Measurements from ENCODE around the gene PRKAA2.

PRKAA2 gene

DNA sequence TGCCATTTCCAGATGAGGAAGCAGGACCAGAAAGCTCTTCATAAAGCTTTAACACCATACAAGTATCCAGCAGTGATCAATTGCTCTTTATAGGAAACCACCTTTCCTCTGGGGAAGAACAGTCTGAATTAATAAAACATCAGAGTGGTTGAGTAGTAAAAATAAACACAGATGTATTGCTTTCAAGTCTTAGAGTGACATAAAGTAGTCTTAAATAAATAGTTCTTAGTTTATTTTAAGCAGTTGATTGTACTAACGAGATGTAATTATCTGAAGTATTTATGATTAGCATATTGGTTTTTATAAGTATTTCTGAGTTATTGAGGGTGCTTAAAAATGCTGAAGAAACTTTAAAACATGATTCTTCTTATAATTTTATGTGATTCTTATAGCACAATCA is 67.0 kb downstream of the PRKAA2 start:
- no peak for FAIRE-seq
- DNase-seq (ENCODE audit: insufficient read length, low spot score): no peak
- no peak for TF ChIP-seq CTCF (IDR thresholded peaks at IDR 0.05; ENCODE audit: insufficient read depth, missing control alignments)

GRCh38 chr1:56713112-56713511 is 68.0 kb downstream of the PRKAA2 start:
- no peak for DNase-seq (ENCODE audit: insufficient read length, low spot score)
- no peak for FAIRE-seq
- no peak for TF ChIP-seq CTCF (IDR thresholded peaks at IDR 0.05; ENCODE audit: insufficient read depth, missing control alignments)

DNA sequence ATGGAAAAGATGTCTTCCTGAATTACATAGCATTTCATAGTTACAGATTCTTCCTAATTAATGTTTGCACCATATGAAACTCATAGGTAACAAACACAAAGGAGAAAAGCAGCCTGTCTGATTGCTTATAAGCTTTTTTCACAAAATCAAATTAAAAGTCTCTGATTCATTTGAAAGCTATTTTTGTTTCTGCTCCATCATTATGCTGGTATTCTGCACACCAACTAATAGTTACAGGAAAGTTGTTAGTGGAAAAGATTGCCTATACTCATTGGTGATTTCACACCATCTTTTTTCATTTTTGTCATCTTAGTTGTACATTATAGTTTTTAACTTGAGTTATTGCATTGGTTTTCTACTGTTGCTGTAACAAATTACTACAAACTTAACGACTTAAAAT is 70.0 kb downstream of the PRKAA2 start:
- no peak for FAIRE-seq
- no peak for DNase-seq (ENCODE audit: insufficient read length, low spot score)
- TF ChIP-seq CTCF (IDR thresholded peaks at IDR 0.05; ENCODE audit: insufficient read depth, missing control alignments): no peak

- FAIRE-seq (no peak), DNase-seq (ENCODE audit: insufficient read length, low spot score) (no peak)
- TF ChIP-seq CTCF (IDR thresholded peaks at IDR 0.05; ENCODE audit: insufficient read depth, missing control alignments): no peak
Measured at GRCh38 chr1:56719171-56719570, 74.1 kb downstream of the PRKAA2 start.

DNA sequence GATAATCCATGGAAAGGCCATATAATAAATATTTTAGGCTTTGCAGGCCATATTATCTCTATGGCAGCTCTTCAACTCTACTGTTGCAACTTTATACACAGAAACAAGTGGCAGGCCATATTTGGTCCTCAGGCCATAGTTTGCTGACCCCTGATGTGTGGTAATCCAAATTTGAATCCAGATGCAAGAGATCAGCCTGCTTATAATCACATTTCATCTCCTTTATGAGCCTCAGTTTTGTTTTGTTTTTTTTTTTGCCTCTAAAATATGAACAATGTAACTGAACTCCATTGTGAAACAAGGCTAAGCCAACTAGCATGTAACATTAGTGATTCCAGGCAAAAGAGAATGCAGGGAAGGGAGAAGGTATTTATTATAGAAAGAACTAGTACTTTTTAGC is 81.6 kb downstream of the PRKAA2 start:
- TF ChIP-seq CTCF (IDR thresholded peaks at IDR 0.05; ENCODE audit: insufficient read depth, missing control alignments): no peak
- no peak for FAIRE-seq
- no peak for DNase-seq (ENCODE audit: insufficient read length, low spot score)

DNA sequence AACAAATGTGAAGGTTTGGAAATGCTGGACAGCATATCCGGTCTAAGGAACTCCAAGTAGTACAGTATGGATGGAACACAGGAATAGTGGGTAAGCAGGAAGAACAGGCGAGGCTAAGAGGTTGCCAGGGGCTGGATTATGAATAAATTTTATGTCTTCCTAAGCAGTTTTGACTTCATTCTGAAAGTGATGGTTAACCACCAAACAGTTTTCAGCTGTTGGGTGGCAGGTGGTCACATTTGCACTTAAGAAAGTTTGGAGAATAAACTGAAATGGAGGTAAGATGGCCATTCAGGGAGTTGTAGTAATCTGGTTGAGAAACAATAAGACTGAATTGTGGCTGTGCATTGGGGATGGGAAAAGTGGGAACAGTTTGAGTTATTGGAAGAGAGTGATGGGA is 83.8 kb downstream of the PRKAA2 start:
- DNase-seq (ENCODE audit: insufficient read length, low spot score): no peak
- no peak for FAIRE-seq
- no peak for TF ChIP-seq CTCF (IDR thresholded peaks at IDR 0.05; ENCODE audit: insufficient read depth, missing control alignments)

- no peak for TF ChIP-seq CTCF (IDR thresholded peaks at IDR 0.05; ENCODE audit: insufficient read depth, missing control alignments)
- no peak for DNase-seq (ENCODE audit: insufficient read length, low spot score)
- no peak for FAIRE-seq
Measured at GRCh38 chr1:56745231-56745630, 100.1 kb downstream of the PRKAA2 start.
